BE2C (cell line): ENCODE data around the gene METTL22.

Source experiments
- DNase-seq: peaks from one replicate; pipeline ENCODE4 v3.0.0-alpha.2; 2020
- H3K27me3 ChIP-seq: fragments of 250-450 bp; sonication (Bioruptor Pico); 2 replicates; pipeline ENCODE4 v1.5.1; 2020; ENCODE audit warnings: mild to moderate bottlenecking
- H3K36me3 ChIP-seq: fragments of 250-450 bp; sonication (Bioruptor Pico); 2 replicates; pipeline ENCODE4 v1.5.1; 2020; ENCODE audit warnings: mild to moderate bottlenecking
- H3K4me1 ChIP-seq: fragments of 250-450 bp; sonication (Bioruptor Pico); 2 replicates; pipeline ENCODE4 v1.5.1; 2020
- H3K4me3 ChIP-seq: 2 replicates; pipeline ENCODE4 v1.5.1; 2011; ENCODE audit warnings: low read depth, low read length
- H3K9me3 ChIP-seq: fragments of 250-450 bp; sonication (Bioruptor Pico); 2 replicates; pipeline ENCODE4 v1.5.1; 2020
- CTCF ChIP-seq: IDR thresholded peaks from 2 replicates; pipeline ENCODE4 v1.5.1; 2012; ENCODE audit warnings: mild to moderate bottlenecking, low read depth, low read length

The METTL22 gene

GRCh38 chr16:8682551-8683259 lies 61.2 kb downstream of the METTL22 start:
- Histone ChIP-seq H3K9me3 (no peaks in the 10 kb centered on the region; the same call in none of the 2 replicates), H3K4me1 (peaks cover 22% of the 10 kb centered on the region), H3K36me3 (no peaks in the 10 kb centered on the region), H3K4me3 (no peak overlapping the region), H3K27me3 (no peaks in the 10 kb centered on the region)
- DNase-seq, result no peak
- TF ChIP-seq CTCF, result no peak

- H3K27me3 ChIP-seq, result no peaks in the 10 kb centered on the region
- peak; percentile 29 for DNase-seq
- no peak for TF ChIP-seq CTCF
Measured at GRCh38 chr16:8683640-8684039, 62.1 kb downstream of the METTL22 start.

GRCh38 chr16:8685617-8686016 lies 64.1 kb downstream of the METTL22 start:
- Histone ChIP-seq H3K9me3 (peaks cover 6% of the 10 kb centered on the region), H3K4me3 (no peak overlapping the region)
- no peak for TF ChIP-seq CTCF

More at GRCh38 chr16:8683640-8684039, 62.1 kb downstream of the METTL22 start:
- Histone ChIP-seq H3K4me1 (peaks cover 22% of the 10 kb centered on the region), H3K9me3 (no peaks in the 10 kb centered on the region; the same call in none of the 2 replicates), H3K4me3 (no peak overlapping the region), H3K36me3 (no peaks in the 10 kb centered on the region)

DNA sequence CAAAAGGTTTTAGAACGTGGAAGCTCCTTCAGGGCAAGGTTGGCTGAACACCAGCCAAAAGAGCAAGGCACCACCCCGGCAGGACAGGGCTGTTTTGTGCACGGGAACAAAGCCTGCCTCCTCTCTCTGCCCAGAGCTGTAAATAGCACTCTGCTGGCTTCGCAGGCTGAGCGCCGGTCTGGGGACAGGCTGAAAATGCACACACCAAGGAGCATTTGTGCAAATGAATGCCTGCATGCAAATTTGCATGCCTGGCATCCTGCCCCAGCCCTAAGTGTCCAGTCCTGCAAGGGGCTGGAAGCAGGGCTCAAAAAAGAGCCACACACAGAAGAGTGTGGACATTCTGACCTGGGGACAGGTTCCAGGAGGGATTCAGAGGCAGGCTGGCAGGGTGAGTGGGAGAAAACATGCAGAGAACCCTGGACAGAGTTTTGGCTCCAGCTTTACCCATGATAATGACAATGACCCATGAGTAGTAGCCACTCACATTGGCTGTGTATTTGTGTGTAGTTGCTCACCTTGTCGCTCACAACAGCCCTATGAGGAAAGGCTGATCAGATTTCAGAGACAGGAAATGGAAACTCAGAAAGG lies 64.6 kb downstream of the METTL22 start:
- peaks cover 22% of the 10 kb centered on the region for H3K4me1 ChIP-seq
- H3K4me3 ChIP-seq, result no peak overlapping the region
- no peak for TF ChIP-seq CTCF
- no peak for DNase-seq
- no peaks in the 10 kb centered on the region for H3K27me3 ChIP-seq
- H3K9me3 ChIP-seq, result peaks cover 6% of the 10 kb centered on the region
- H3K36me3 ChIP-seq, result no peaks in the 10 kb centered on the region

More at GRCh38 chr16:8685617-8686016, 64.1 kb downstream of the METTL22 start:
- Histone ChIP-seq H3K36me3 (no peaks in the 10 kb centered on the region), H3K4me1 (peaks cover 22% of the 10 kb centered on the region), H3K27me3 (no peaks in the 10 kb centered on the region)
- DNase-seq, result no peak

- Histone ChIP-seq H3K4me3 (no peak overlapping the region), H3K9me3 (peaks cover 6% of the 10 kb centered on the region), H3K27me3 (no peaks in the 10 kb centered on the region), H3K36me3 (no peaks in the 10 kb centered on the region), H3K4me1 (peaks cover 19% of the 10 kb centered on the region)
- no peak for DNase-seq
- no peak for TF ChIP-seq CTCF
Measured at GRCh38 chr16:8686879-8687278, 65.4 kb downstream of the METTL22 start.

DNA sequence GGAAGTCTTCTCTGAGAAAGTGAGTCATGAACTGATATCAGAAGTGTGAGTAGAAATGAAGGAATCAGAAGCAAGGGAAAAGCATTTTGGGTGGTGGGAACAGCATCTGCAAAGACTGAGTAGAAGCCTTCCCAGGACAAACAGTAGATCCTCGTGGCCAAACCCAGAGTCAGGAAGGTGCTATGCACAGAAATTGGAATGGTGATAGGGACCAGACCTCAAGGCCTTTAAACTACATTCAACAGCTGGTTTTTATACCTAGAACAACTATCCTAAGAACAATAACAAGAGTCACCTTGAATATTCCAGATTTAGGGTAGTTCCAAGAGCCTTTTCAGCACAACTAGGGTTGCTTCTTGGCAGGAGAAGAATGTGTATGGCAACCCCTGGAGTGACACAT lies 68.2 kb downstream of the METTL22 start:
- no peaks in the 10 kb centered on the region for H3K36me3 ChIP-seq
- no peak for TF ChIP-seq CTCF
- H3K9me3 ChIP-seq, result peaks cover 6% of the 10 kb centered on the region
- no peak for DNase-seq
- H3K4me3 ChIP-seq, result no peak overlapping the region
- H3K27me3 ChIP-seq, result no peaks in the 10 kb centered on the region
- peaks cover 6% of the 10 kb centered on the region; the same call in 1 of the 2 replicates for H3K4me1 ChIP-seq
